Left forelimb (tissue), 1 donor: ENCODE data around the gene GFOD1.

Experiments used
- DNase-seq: peaks from one replicate; pipeline ENCODE4 v3.0.0-alpha.2; 2018; ENCODE audit warnings: low spot score

GFOD1 gene

GRCh38 chr6:13377054-13377758 is 110.2 kb downstream of the GFOD1 start:
- DNase-seq: no peak

- DNase-seq: no peak
Observed at GRCh38 chr6:13375360-13375878, 112.0 kb downstream of the GFOD1 start.

- no peak for DNase-seq
Observed at GRCh38 chr6:13373919-13374318, 113.5 kb downstream of the GFOD1 start.

DNA sequence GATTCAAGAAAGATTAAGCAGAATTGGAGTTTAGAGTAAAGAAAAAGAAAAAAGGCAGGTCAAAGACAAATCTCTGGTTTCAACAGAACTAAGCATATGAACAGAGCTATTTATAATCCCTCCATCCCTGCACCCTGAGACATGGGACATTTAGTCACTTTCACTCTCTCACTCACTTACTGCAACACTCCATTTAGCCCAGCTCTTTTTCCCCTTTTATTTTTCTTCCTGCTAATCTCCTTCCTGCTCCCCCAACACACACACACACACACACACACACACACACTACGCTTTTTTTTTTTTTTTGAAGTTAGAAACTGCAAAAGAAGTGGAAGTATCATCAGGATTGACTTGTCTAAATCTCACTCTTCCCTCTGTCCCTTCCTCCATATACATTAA is 113.9 kb downstream of the GFOD1 start:
- no peak for DNase-seq

GRCh38 chr6:13372688-13373487 is 114.5 kb downstream of the GFOD1 start:
- DNase-seq: no peak

DNA sequence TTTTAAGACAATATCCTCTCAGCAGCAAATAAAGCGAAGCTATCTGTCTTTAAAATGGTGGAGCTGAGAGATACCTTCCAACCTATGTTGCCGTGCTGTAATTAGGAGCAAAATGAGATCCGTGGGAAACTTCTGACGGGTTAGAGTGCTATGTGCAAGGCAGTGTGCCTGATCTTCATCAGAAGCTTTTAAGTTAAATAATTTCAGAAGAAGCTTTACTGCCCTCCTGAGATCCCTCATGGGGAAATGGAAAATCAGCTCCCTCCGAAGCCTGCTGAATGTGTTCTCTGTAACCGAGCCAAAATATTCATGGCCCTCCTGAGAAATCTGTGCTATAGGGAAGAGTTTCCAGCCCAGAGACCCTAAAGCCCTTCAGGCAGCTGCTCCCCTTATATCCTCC is 115.3 kb downstream of the GFOD1 start:
- no peak for DNase-seq

DNA sequence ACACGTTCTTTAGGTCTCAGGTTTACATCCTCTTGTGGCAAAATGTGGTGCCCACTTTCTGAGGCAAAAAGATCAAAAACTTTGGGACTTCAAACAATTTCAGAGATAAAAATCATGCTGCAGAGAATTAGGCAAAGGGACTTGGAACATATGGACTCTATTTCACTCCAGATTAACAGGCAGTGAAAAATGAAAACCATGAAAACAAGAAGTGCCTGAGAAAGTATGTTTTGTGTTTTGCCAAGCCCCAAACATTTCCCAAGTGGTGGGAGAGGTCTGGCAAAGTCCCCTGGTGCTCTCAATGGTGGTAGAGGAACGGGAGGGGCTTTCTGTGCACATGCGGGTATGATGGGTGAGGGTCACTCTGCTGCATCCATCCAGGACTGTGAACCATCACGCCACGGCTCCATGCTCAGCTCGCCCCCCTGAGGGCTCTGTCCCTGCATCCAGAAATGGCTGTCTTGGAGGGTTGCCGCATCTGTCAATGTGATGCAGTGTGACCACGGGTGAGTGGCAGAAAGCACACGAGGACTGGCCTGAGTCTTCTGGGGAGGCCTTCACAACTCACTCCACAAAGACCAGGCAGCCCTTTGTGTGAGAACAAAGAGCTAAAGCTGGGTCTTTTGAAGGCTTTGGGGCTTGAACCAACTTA is 115.9 kb downstream of the GFOD1 start:
- no peak for DNase-seq

DNA sequence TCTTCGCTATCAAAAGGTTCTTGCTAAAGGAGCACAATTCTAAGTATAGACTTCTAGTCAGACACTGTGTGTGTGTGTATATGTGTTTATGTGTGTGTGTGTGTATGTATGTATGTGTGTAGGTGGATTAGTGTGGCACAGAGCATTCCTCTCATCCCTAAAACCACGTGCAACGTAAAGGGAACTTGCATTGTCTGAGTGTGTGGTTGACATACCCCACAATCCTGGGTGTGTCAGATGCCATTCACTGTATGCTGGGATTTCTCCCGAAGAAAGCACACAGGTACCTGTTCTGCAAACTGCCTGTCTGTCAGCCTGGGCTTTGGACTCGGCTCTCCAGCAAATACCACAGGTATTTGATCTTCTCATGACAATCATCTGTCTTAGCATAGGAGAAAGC is 116.8 kb downstream of the GFOD1 start:
- DNase-seq: no peak

DNA sequence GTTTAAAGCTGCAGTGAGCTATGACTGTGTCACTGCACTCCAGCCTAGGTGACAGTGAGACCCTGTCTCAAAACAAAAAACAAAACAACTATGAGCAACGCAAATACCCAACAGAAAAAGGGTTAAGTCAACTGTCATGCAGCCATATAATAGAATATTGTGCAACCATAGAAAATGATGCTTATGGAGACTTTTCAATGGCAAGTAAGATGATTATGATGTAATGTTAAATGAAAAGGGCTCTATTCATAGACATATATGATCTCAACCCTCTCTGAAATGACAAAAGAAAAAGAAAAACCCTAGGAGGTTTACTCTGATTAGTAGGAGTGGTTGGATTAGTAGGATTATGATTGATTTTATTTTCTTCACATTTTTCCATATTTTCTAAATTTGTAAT is 117.8 kb downstream of the GFOD1 start:
- DNase-seq: no peak

GRCh38 chr6:13368731-13369115 is 118.7 kb downstream of the GFOD1 start:
- no peak for DNase-seq

DNA sequence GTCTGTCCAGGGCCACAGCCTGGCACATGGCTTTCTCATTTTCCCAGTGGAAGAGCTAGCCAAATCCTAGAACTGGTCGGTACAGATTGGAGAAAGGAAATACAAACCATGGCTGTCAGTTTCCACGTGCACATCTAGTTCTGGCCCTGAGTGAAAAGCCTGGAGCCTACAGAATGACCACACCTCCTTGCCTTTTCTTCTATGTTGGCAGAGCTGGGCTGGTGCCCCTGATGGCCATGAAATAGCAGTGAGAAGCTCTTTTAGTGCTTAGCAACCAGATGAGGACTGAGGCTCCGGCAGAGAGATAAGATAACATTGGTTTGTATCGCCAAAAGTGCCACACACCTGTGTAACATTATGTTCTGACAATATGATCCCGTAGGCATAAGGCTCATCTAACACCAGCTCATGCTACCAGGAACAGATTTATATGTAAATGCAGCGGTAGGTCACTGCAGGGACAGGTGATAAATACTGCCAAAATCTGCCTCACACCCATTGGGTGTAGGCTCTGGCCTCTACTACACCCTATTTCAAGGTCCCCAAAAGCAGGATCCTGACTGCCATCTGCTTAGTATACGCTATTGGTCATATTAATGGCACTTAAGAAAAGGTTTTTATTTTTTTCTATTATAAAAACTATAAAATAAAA is 119.2 kb downstream of the GFOD1 start:
- DNase-seq: no peak

DNA sequence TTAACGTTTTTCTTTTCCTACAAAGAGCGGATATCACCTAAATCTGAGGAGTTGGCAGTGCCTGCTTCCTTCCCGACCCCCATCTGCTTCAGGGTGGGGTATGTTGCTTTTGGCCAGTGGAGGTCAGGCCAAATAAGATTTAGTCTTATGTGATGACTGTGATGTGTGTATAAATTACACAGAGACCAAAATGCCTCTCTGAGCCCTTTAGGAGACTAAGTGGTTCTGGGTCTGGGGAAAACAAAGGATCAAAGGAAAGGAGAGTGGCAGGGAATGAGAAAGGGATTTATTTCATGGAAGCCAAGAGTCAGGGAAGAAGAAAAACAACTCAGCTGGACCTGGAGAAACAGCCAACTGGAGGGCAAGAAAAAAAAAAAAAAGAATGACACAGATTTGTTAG is 120.0 kb downstream of the GFOD1 start:
- DNase-seq: no peak

GRCh38 chr6:13365320-13365719 is 122.1 kb downstream of the GFOD1 start:
- DNase-seq: no peak

DNA sequence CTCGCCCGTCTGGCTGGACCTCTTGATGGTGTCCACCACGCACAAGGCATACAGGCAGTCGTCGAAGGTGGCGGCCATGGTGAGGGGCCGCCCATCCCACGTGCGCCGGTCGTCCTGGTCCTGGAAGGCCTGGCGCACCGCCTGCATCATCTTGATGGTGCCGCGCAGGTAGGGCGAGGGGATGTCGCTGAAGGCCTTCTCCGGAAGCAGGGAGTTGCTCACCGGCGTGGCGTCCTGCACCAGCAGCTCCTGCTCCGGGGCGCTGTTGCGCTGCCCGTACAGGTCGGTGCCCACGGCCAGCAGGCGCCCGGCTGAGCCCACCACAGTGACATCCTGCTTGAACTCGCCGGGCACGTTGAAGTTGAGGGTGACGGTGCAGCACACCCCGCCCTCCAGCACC is 122.6 kb downstream of the GFOD1 start:
- no peak for DNase-seq

GRCh38 chr6:13362412-13362811 is 125.0 kb downstream of the GFOD1 start:
- DNase-seq: no peak

DNA sequence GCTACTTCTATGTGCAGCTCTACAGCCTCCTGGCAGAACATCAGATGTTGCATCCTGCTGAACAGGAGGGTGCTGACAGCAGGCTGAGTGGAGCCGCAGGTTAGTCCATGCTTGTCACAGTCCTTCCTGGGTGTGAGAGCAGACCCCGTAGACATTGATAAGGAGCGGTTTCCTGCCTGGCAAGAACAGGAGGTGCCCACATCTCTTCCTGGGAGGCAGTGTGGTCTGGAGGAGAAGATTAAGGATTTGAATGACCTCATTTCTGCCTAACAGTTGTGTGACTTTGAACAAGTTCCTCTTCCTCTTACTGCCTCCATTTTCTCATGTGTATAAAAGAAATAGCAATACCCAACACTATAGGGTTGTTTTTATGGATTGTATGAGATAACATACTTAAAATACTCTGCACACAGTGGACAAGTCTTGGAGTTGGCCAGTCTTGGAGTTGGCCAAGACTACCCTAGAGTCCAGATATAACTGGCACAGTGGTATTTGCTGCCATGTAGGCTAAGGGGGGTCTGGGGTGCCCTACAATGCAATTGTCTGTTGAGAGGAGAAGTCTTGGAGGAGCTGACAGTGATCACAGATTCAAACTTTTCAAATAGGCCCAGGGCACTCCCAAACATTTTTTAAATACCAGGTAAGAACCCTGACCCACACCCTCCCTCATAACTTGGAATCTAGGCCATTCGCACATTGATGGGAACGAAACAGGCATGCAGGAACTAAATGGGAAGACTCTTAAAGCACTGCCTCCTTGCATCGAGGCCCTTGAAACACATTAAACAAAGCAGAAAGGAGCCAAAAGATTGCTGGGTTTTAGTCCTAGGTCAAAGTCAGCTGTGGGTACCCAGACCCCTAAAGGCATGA is 126.5 kb downstream of the GFOD1 start:
- no peak for DNase-seq

GRCh38 chr6:13359287-13359686 is 128.1 kb downstream of the GFOD1 start:
- no peak for DNase-seq

DNA sequence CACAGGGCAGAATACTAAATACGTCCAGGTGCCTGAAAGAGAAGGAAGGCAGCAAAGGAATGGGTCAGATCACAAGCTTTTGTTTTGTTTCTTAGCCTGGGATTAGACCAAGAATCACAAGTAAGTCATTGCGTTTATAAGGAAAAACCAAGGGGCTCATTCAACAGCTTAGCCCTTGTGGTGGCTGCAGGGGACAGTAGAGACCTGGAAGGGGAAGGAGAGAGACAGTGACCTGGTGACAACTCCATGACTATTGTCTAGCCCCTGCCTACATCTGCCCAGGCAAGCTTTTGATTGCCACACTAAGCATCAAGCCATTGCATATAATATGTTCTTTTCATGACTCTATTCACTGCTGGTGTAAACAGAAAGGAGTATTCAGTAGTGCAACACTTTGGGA is 128.9 kb downstream of the GFOD1 start:
- no peak for DNase-seq

DNA sequence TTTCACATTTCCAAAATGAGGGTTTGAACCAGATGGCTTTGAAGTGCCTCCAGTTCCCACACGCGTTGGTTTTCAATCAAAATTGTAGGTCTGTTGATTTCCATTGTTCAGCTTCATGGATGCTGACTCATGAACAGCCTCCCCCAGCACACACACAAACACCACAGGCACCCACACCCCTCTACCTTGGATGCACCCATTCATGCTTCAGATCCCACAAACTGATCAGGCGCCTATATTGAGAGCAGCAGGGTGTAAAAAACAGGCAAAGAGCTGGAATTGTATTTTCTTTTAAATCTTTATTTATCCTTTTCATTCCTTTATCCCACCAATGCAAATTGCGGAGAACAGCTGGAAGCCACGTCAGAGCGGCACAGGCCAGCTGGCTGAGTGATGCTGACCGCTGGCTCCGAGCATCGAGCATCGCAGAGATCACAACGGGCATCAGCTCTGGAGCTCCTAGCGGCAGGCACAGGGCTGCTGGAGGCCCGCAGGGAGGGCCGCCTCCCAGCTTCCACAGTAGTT is 129.8 kb downstream of the GFOD1 start:
- DNase-seq: no peak

DNA sequence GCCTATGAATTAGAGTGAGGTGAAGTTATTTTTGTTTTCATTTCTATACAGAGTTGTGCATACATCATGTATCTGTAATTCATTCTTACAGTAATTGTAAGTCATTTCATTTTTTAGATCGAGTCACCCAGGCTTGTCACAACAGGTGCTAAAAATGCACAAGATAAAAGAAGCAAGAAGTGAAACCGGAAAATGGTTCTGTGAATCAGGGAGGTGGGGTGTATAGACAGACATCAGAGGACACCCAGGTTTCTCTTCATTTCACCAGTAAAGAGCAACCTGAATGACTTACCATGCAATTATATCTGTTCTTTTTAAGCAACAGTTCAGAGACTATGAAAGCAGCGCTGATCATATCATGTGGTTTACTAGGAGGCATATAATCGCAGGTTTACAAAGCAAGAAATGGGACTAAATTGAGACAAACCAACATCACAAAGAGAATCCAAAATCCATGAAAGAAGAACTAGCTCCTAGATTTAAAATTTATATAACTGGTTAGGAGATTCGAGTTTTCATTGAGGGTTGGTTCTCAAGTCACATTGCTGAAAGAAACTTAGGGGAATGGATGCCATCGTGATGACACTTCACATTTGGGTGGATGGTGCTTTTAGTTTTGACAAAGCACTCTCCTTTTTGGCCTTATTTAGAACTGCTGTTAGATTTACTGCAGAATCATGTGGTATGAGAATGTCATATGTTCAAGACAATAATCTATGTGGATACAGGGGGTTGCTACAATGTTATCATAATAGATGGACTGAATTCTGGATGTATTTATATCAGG is 131.2 kb downstream of the GFOD1 start:
- DNase-seq: no peak
